HG02798 (cell line): ENCODE data around the gene MOK.

Source experiments
- ATAC-seq: cut with Tn5 transposase; IDR thresholded peaks from one replicate; pipeline ENCODE4 v1.9.1; 2021; ENCODE audit warnings: mild to moderate bottlenecking; ENCODE audit not compliant: unreplicated experiment, poor library complexity

The MOK gene

DNA sequence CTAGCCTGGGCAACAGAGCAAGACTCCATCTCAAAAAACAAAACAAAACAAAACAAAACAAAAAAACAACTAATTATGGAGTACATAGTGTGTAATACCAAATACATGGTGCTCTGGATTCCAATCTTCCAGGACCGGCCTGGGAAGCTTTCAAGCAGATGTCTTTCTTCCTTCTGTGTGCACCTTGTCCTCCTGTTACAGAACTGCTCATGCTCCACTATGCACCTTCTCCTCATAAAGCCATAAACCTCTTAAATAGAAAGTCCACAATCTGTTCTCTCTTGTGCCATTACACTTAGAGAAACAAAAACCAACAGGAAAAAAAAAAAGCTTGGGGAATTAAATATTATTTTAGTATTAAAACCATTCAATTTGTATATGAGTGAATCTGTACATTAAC, 12.5 kb downstream of the MOK start:
- no peak for ATAC-seq

GRCh38 chr14:102288139-102288538, 16.8 kb downstream of the MOK start:
- no peak for ATAC-seq

DNA sequence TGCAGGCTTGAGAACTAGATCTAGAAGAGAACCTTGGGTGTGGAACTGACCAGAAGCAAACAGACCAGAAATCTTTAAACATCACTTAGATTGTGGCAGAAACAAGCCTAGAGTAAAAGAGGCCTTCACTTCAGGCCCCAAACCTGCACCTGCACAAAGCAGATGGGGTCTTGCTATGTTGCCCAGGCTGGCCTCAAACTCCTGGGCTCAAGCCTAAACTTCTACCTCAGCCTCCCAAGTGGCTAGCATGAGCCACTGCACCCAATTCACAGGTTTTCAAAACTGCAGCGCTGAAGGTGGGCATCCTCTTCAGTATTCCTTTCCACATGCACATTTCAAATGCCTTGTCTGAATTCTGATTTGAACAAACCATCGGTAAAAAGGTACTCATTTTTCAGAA, 19.9 kb downstream of the MOK start:
- ATAC-seq: no peak

DNA sequence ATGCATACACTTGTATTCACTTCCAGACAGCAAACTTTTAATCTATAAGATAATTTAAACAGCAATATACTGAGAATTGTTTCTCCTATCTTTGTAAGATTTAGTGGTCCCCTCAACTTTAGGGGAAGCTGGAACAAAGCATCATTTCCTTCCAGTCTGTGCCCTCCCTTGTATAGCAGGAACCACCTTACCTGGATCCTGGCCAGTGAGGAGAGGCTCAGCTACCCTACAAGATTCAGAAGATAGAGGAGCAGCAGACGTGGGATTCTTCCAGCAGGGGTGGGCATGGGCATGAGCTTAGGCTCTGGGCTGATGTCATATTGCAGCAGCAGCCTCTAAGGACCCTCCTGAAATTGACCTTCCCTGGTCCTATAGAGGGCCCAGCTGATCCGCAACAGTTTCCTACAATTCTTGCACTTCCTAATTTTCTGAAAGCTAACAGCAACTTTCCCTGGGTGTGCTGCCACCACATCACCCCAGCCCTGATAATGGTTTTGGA, 21.3 kb downstream of the MOK start:
- ATAC-seq: no peak

GRCh38 chr14:102282751-102283465, 22.1 kb downstream of the MOK start:
- no peak for ATAC-seq

GRCh38 chr14:102280376-102280962, 24.5 kb downstream of the MOK start:
- ATAC-seq: no peak

- ATAC-seq: no peak
These were observed 25.1 kb downstream of the MOK start for GRCh38 chr14:102279688-102280348.

DNA sequence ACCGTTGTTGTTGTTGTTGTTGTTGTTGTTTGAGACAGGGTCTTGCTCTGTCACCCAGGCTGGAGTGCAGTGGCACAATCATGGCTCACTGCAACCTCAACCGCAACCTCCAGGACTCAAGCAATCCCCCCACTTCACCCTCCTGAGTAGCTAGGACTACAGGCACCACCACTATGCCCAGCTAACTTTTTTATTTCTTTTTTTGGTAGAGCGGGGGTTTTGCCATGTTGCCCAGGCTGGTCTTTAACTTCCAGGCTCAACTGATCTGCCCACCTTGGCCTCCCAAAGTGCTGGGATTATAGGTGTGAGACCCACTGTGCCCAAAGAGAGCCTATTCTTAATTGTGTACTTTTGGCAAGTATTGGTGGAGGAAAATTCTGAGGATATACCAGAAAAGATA, 25.7 kb downstream of the MOK start:
- no peak for ATAC-seq

DNA sequence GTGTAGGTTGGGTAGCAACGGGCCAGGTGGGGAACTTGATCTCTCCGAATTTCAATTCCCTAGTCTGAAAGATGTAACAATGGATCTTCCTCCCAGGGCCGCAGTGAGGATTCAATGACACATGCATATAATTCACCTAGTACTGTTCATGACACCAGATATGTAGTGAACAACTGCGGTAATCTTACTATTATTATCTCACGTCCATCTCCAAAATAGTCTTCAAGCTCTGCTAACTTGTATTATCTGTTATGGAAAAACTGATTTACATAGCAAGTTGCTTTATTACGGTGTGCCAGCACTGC, 26.4 kb downstream of the MOK start:
- no peak for ATAC-seq

- no peak for ATAC-seq
These were observed 26.9 kb downstream of the MOK start for GRCh38 chr14:102277874-102278630.

DNA sequence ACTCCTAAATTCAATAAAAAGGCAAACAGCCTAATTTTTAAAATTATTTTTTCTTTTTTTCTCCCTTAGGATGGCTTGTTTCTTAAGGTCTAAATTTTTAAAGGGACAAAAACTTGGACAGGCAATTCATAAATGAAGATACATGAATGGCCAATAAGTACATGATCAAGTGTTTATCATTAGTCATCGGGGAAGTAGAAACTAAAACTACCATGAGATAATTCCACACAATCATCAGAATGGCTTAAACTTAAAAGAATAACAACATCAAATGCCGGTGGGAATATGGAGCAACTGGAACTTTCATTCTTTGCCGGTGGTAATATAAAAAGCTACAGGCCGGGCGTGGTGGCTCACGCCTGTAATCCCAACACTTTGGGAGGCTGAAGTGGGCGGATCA, 29.1 kb downstream of the MOK start:
- ATAC-seq: no peak

GRCh38 chr14:102272392-102272791, 32.6 kb downstream of the MOK start:
- no peak for ATAC-seq

DNA sequence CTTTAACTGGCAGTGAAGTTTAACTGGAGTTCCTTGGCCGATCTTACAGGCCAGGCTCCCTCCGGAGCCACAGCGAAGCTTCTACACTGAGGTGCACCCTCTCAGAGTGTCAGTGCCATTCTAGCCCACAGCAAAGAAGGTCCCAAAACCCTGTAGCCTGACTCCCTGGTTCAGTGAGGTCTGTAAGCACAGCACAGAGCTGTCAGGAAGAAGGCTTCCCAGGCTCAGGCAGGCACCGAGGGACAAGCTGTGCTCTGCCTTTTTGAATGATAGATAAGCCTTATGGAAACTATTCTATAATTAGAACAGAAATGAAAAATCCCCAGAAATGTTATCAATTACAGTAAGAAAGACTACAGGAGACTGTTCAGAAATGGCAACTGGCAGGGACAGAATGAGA, 40.2 kb downstream of the MOK start:
- ATAC-seq: no peak

DNA sequence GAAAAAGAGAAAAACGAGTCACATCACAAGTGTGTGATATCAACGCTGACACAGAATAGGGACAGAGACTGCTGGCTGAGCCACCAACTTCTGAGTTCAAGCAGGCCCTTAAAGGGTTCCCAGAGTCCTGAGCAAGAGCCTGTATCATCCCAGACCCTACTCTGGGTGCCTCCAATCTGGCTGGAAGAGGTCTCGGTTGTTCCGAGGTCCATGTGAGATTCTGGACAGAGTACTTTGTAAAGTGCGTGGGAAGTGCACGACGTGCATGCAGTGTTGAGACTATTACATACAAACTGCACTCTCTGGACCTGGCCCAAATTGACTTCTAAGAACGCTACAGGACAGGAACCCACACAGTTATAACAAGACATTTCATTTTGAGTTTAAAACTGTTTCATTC, 40.6 kb downstream of the MOK start:
- no peak for ATAC-seq

DNA sequence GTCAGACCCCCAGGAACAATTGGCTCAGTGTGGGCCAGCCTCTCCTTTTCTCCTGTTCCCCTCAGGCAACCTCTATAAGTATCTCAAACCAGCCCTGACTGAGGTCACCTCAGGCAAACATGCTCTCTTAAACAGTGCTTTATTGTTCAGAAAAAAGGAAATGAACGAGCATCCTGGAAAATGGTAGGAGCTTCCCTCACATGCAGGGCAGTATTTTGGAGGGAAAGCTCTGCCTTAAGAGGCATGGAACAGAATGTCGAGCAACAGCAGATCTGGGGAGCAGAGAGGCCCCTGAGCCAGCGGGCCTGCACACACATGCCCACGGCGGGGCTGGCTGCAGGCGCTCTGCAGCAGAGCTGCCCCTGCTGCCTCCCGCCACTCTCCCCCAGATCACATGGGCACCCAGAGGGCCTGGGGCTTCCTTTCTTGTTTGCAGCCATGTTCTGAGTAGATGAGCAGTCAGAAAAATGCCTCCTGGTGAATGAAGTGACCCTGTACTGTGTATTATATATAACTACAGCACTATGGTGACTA, 42.0 kb downstream of the MOK start:
- no peak for ATAC-seq

- no peak for ATAC-seq
These were observed 46.8 kb downstream of the MOK start for GRCh38 chr14:102258136-102258535.

- no peak for ATAC-seq
These were observed 48.2 kb downstream of the MOK start for GRCh38 chr14:102256716-102257115.

- ATAC-seq: no peak
These were observed 49.4 kb downstream of the MOK start for GRCh38 chr14:102255401-102256190.

GRCh38 chr14:102252834-102253801, 51.8 kb downstream of the MOK start:
- ATAC-seq: no peak
